ENCODE data around the gene RORB. TPM values are rescaled to one million over a fixed set of nuclear protein-coding genes. Genes with fewer than 3 reads are reported as not detected.
A peak's percentile ranks its signal among the peaks of the same experiment; 100 is the strongest.

The RORB gene
- total RNA-seq, 3 donors from 2014 or later, result 0.19 to 0.66 TPM; not detected in 1

DNA sequence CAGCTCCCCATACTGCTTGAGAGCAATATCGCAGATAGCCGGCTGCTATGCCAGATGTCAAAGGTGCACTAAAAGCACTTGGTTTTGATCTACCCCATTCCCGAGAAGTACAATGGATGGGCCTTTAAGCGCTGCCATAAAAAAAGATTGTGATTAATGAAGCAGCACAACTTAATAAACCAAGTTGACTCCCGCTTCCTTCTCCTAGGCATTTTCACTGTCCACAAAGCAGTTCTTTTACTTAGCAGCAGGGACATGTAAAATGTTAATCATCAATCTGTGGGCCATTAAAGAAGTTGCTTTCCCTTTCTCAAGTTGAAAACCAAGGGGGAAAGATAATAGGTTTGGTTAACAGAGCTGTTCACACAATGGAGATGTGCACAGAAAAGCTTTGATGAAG is 214.2 kb downstream of the RORB start:
- intact Hi-C loops (cut with DNase I, micrococcal nuclease), result no loop called here
- Histone ChIP-seq H3K4me3 (no peak overlapping the region), H3K4me1 (ENCODE audit: low read depth) (no peaks in the 10 kb centered on the region), H3K36me3 (ENCODE audit: low read depth) (no peaks in the 10 kb centered on the region), H3K9me3 (no peaks in the 10 kb centered on the region)
- DNase-seq, result no peak
- ATAC-seq, result no peak
- TF ChIP-seq, protein P1, sequence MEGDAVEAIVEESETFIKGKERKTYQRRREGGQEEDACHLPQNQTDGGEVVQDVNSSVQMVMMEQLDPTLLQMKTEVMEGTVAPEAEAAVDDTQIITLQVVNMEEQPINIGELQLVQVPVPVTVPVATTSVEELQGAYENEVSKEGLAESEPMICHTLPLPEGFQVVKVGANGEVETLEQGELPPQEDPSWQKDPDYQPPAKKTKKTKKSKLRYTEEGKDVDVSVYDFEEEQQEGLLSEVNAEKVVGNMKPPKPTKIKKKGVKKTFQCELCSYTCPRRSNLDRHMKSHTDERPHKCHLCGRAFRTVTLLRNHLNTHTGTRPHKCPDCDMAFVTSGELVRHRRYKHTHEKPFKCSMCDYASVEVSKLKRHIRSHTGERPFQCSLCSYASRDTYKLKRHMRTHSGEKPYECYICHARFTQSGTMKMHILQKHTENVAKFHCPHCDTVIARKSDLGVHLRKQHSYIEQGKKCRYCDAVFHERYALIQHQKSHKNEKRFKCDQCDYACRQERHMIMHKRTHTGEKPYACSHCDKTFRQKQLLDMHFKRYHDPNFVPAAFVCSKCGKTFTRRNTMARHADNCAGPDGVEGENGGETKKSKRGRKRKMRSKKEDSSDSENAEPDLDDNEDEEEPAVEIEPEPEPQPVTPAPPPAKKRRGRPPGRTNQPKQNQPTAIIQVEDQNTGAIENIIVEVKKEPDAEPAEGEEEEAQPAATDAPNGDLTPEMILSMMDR (IDR thresholded peaks at IDR 0.05), result no peak

GRCh38 chr9:74718709-74719108 is 221.6 kb downstream of the RORB start:
- H3K4me1 ChIP-seq (ENCODE audit: low read depth), result no peaks in the 10 kb centered on the region
- ATAC-seq, result no peak
- intact Hi-C loops (cut with DNase I, micrococcal nuclease), result no loop called here
- no peaks in the 10 kb centered on the region for H3K36me3 ChIP-seq (ENCODE audit: low read depth)
- H3K9me3 ChIP-seq, result no peaks in the 10 kb centered on the region
- H3K4me3 ChIP-seq, result no peak overlapping the region
- DNase-seq, result no peak
- TF ChIP-seq, protein P1 (IDR thresholded peaks at IDR 0.05), result no peak

GRCh38 chr9:74719306-74719705 is 222.2 kb downstream of the RORB start:
- no peaks in the 10 kb centered on the region for H3K36me3 ChIP-seq (ENCODE audit: low read depth)
- TF ChIP-seq, protein P1 (IDR thresholded peaks at IDR 0.05), result no peak

DNA sequence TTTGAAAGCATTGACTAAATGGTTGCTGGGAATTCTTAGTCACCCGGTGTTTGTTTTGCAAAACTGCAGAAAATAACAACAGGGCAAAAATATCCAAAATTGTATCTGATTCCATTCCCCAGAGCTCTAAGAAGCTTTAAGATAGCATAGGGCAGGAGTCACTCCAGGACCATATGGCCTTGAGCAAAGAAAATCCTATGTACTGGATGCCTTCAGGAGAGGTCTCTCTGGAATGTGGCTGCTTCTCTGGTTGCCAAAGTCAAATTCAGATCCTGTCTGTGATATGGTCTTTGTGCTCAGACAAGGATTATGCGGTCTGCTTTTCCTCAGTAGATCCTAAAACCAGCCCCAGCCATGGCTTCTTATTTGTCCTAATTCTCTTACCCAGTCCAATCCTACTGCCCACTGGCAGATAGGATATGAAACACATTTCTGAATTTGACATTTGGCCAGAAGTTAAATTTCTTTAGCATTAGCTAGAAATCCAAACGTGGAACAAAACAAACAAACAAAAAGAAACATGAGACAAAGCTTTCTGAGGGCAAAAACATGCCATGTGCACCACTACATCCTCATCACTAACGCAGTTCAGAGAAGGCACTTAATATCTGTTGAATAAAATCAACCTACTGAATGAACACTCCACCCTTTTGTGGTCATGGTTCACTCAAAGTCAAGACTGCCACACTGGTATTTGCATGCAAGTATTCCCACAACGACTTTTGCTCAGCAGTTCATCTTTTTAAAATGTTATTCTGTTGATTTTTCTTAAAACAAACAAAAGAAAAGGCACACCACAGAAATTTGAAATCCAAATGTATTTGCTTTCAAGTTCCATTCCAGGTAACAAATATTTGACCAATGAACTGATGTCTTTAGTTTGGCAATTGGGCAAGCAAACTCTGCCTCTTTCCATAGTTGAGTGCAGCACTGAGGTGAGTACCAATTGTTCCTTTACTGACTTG is 224.8 kb downstream of the RORB start:
- intact Hi-C loops (cut with DNase I, micrococcal nuclease), result no loop called here
- no peak for ATAC-seq
- Histone ChIP-seq H3K9me3 (no peaks in the 10 kb centered on the region), H3K4me3 (no peak overlapping the region), H3K4me1 (ENCODE audit: low read depth) (no peaks in the 10 kb centered on the region), H3K36me3 (ENCODE audit: low read depth) (no peaks in the 10 kb centered on the region)
- DNase-seq, result no peak
- TF ChIP-seq, protein P1 (IDR thresholded peaks at IDR 0.05), result no peak

More at GRCh38 chr9:74719306-74719705, 222.2 kb downstream of the RORB start:
- no peak for ATAC-seq
- Histone ChIP-seq H3K9me3 (no peaks in the 10 kb centered on the region), H3K4me3 (no peak overlapping the region), H3K4me1 (ENCODE audit: low read depth) (no peaks in the 10 kb centered on the region)
- DNase-seq, result no peak
- intact Hi-C loops (cut with DNase I, micrococcal nuclease), result no loop called here

- intact Hi-C loops (cut with DNase I, micrococcal nuclease), result no loop called here
- Histone ChIP-seq H3K4me1 (ENCODE audit: low read depth) (no peaks in the 10 kb centered on the region), H3K36me3 (ENCODE audit: low read depth) (no peaks in the 10 kb centered on the region), H3K4me3 (no peak overlapping the region), H3K9me3 (no peaks in the 10 kb centered on the region)
- peak in 1 of 3 donors; percentile 4 for DNase-seq
- TF ChIP-seq, protein P1 (IDR thresholded peaks at IDR 0.05), result no peak
- ATAC-seq, result peak; percentile 74
Measured at GRCh38 chr9:74724317-74724716, 227.2 kb downstream of the RORB start.

All from mucosa of descending colon (tissue), 3 donors.